HepG2 (cell line): Measurements from ENCODE around the gene ELL.

ENCODE experiments used
- CREM ChIP-seq, 2 experiments: sonication (generic) in 1 of 2; formaldehyde crosslinking in 1 of 2; IDR thresholded peaks; 2 replicates each; pipeline versions ENCODE4 v1.4.0 to v1.6.1; 2016 to 2020; ENCODE audit warnings: antibody characterized with exemption in 1 of 2, mild to moderate bottlenecking in 1 of 2, missing genetic modification reagents in 1 of 2
- CTCF ChIP-seq: sonication (generic); formaldehyde crosslinking; IDR thresholded peaks from 2 replicates; pipeline ENCODE4 v1.5.0; 2020; ENCODE audit warnings: mild to moderate bottlenecking, missing genetic modification reagents, moderate library complexity
- HDAC2 ChIP-seq: sonication (generic); formaldehyde crosslinking; IDR thresholded peaks from 2 replicates; pipeline ENCODE4 v1.4.0; 2020; ENCODE audit warnings: missing genetic modification reagents
- MTA3 ChIP-seq: sonication (generic); formaldehyde crosslinking; IDR thresholded peaks from 2 replicates; pipeline ENCODE4 v1.4.0; 2020; ENCODE audit warnings: missing genetic modification reagents
- MZF1 ChIP-seq: sonication (generic); formaldehyde crosslinking; IDR thresholded peaks from 2 replicates; pipeline ENCODE4 v1.8.1; 2023; ENCODE audit warnings: mild to moderate bottlenecking, missing genetic modification reagents, borderline replicate concordance
- RAD51 ChIP-seq: fragments of 450-650 bp; IDR thresholded peaks from 2 replicates; pipeline ENCODE4 v1.6.1; 2016; ENCODE audit warnings: borderline replicate concordance
- SRF ChIP-seq: IDR thresholded peaks from 2 replicates; pipeline ENCODE4 v1.6.1; 2011; ENCODE audit warnings: mild to moderate bottlenecking, low read depth, low read length, moderate library complexity
- SRSF4 ChIP-seq: fragments of 200-400 bp; formaldehyde crosslinking; IDR thresholded peaks from one replicate; pipeline ENCODE4 v1.6.1; 2018; ENCODE audit warnings: mild to moderate bottlenecking, low read depth, low read length, moderate library complexity; ENCODE audit not compliant: poor library complexity, severe bottlenecking
- TCF7L2 ChIP-seq: IDR thresholded peaks from 2 replicates; pipeline ENCODE4 v1.6.1; 2011; ENCODE audit warnings: mild to moderate bottlenecking, low read depth, low read length, moderate library complexity
- ZHX1 ChIP-seq: sonication (generic); formaldehyde crosslinking; IDR thresholded peaks from 2 replicates; pipeline ENCODE4 v1.8.1; 2022; ENCODE audit warnings: low read depth, mild to moderate bottlenecking, missing genetic modification reagents
- ZNF121 ChIP-seq: sonication (generic); formaldehyde crosslinking; IDR thresholded peaks from 2 replicates; pipeline ENCODE4 v1.5.0; 2020; ENCODE audit warnings: mild to moderate bottlenecking, missing genetic modification reagents
- ZNF513 ChIP-seq: sonication (generic); formaldehyde crosslinking; conservative IDR thresholded peaks from 2 replicates; pipeline ENCODE4 v1.5.0; 2020; ENCODE audit warnings: missing genetic modification reagents
- ZNF660 ChIP-seq: sonication (generic); formaldehyde crosslinking; IDR thresholded peaks from 2 replicates; pipeline ENCODE4 v1.5.1; 2020; ENCODE audit warnings: mild to moderate bottlenecking, low read depth, missing genetic modification reagents, borderline replicate concordance

- TF ChIP-seq HDAC2 (CRISPR knock-in tag) (no peak), TCF7L2 (no peak), CTCF (CRISPR knock-in tag) (no peak), MTA3 (CRISPR knock-in tag) (no peak), ZHX1 (CRISPR knock-in tag) (no peak), CREM (IDR thresholded peaks at IDR 0.05) (no peak), CREM (CRISPR knock-in tag; IDR thresholded peaks at IDR 0.05) (no peak), ZNF121 (CRISPR knock-in tag) (no peak), RAD51 (no peak), ZNF660 (CRISPR knock-in tag) (no peak), SRSF4 (no peak), ZNF513 (CRISPR knock-in tag) (no peak), MZF1 (CRISPR knock-in tag) (no peak), SRF (no peak)
Observed at GRCh38 chr19:18441804-18442788, 79.8 kb downstream of the ELL start.
